Suprapubic skin (tissue), 3 donors: Measurements from ENCODE around the gene FGF3.

ENCODE experiments used
- POLR2A ChIP-seq, 2 donors: fragments of 450-650 bp; IDR thresholded peaks; one replicate each; pipeline ENCODE4 v1.6.1; 2017; ENCODE audit warnings: antibody characterized with exemption in 2 of 2, mild to moderate bottlenecking in 2 of 2, moderate library complexity in 2 of 2
- TF ChIP-seq, protein P1 (sequence below), 2 donors: fragments of 200-600 bp in 1 of 2; fragments of 450-650 bp in 1 of 2; sonication (generic) in 1 of 2; IDR thresholded peaks; one replicate each; pipeline ENCODE4 v1.5.1; 2016 to 2019; ENCODE audit warnings: antibody characterized with exemption in 2 of 2, mild to moderate bottlenecking in 1 of 2, moderate library complexity in 1 of 2

DNA sequence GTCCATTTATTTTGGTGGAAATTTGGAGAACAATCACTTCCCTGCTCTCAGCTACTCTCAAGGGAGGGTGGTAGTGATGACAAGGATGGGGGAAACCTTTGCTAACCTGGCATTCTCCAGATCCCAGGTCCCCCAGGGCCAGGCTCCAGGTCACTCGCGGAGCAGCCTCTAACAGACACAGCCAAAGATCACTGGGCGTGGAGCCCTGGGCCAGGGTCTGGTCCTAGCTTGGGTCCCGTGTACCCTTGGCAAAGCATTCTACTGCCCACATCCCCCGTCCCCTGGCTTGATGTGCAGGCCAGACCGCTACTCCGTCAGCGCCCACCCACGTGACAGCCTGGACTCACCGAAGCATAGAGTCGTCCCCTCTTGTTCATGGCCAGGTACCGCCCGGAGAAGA, 3.2 kb downstream of the FGF3 start:
- TF ChIP-seq, protein P1, sequence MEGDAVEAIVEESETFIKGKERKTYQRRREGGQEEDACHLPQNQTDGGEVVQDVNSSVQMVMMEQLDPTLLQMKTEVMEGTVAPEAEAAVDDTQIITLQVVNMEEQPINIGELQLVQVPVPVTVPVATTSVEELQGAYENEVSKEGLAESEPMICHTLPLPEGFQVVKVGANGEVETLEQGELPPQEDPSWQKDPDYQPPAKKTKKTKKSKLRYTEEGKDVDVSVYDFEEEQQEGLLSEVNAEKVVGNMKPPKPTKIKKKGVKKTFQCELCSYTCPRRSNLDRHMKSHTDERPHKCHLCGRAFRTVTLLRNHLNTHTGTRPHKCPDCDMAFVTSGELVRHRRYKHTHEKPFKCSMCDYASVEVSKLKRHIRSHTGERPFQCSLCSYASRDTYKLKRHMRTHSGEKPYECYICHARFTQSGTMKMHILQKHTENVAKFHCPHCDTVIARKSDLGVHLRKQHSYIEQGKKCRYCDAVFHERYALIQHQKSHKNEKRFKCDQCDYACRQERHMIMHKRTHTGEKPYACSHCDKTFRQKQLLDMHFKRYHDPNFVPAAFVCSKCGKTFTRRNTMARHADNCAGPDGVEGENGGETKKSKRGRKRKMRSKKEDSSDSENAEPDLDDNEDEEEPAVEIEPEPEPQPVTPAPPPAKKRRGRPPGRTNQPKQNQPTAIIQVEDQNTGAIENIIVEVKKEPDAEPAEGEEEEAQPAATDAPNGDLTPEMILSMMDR (IDR thresholded peaks at IDR 0.05), result no peak
- TF ChIP-seq POLR2A (IDR thresholded peaks at IDR 0.05), result no peak
